Trophoblast cell (in vitro differentiated cells and primary cell): ENCODE measurements around the gene PIP5K1B.

Experiments used
- DNase-seq, 2 donors: peaks; one replicate each; pipeline ENCODE4 v3.0.0-alpha.2; 2016
- H2AFZ ChIP-seq: 2 replicates; pipeline ENCODE4 v1.6.1; 2013; ENCODE audit warnings: low read length, moderate library complexity, mild to moderate bottlenecking; ENCODE audit not compliant: insufficient read depth, poor library complexity
- H2AK5ac ChIP-seq: 2 replicates; pipeline ENCODE4 v1.6.1; 2013; ENCODE audit warnings: mild to moderate bottlenecking, low read length
- H2BK120ac ChIP-seq: 2 replicates; pipeline ENCODE4 v1.6.1; 2013; ENCODE audit warnings: low read length, mild to moderate bottlenecking, moderate library complexity; ENCODE audit not compliant: insufficient read depth, poor library complexity
- H2BK12ac ChIP-seq: 2 replicates; pipeline ENCODE4 v1.6.1; 2013; ENCODE audit warnings: mild to moderate bottlenecking, low read length, moderate library complexity
- H2BK5ac ChIP-seq: 2 replicates; pipeline ENCODE4 v1.6.1; 2013; ENCODE audit warnings: low read length, low read depth, moderate library complexity, mild to moderate bottlenecking; ENCODE audit not compliant: poor library complexity
- H3K14ac ChIP-seq: 2 replicates; pipeline ENCODE4 v1.6.1; 2013; ENCODE audit warnings: mild to moderate bottlenecking, low read length
- H3K18ac ChIP-seq: 2 replicates; pipeline ENCODE4 v1.6.1; 2013; ENCODE audit warnings: mild to moderate bottlenecking, low read length
- H3K23ac ChIP-seq: 2 replicates; pipeline ENCODE4 v1.6.1; 2013; ENCODE audit warnings: low read length
- H3K27ac ChIP-seq: 2 replicates; pipeline ENCODE4 v1.5.1; 2013; ENCODE audit warnings: low read depth, mild to moderate bottlenecking, inconsistent platforms, low read length, moderate library complexity
- H3K27me3 ChIP-seq: 2 replicates; pipeline ENCODE4 v1.6.1; 2013; ENCODE audit warnings: inconsistent platforms, mild to moderate bottlenecking, low read length, moderate library complexity; ENCODE audit not compliant: insufficient read depth
- H3K36me3 ChIP-seq, 2 experiments: 1 replicate in 1 of 2; 2 replicates in 1 of 2; pipeline ENCODE4 v1.6.1; 2013; ENCODE audit warnings: low read length in 2 of 2, mild to moderate bottlenecking in 2 of 2, moderate library complexity in 1 of 2; ENCODE audit not compliant: insufficient read depth in 2 of 2, control insufficient read depth in 1 of 2
- H3K4ac ChIP-seq: 2 replicates; pipeline ENCODE4 v1.6.1; 2013; ENCODE audit warnings: low read depth, mild to moderate bottlenecking, low read length, moderate library complexity
- H3K4me1 ChIP-seq, 2 experiments: 1 replicate in 1 of 2; 2 replicates in 1 of 2; pipeline ENCODE4 v1.6.1; 2013; ENCODE audit warnings: low read length in 2 of 2, mild to moderate bottlenecking in 2 of 2, moderate library complexity in 1 of 2; ENCODE audit not compliant: insufficient read depth in 2 of 2, control insufficient read depth in 1 of 2
- H3K4me2 ChIP-seq: 2 replicates; pipeline ENCODE4 v1.6.1; 2013; ENCODE audit warnings: inconsistent platforms, mild to moderate bottlenecking, low read length, moderate library complexity
- H3K4me3 ChIP-seq: 2 replicates; pipeline ENCODE4 v1.5.1; 2013; ENCODE audit warnings: mild to moderate bottlenecking, low read depth, low read length, inconsistent platforms
- H3K79me1 ChIP-seq: one replicate; pipeline ENCODE4 v1.6.1; 2013; ENCODE audit warnings: low read length
- H3K79me2 ChIP-seq: 2 replicates; pipeline ENCODE4 v1.6.1; 2013; ENCODE audit warnings: low read length, mild to moderate bottlenecking; ENCODE audit not compliant: control insufficient read depth, insufficient read depth, poor library complexity
- H3K9ac ChIP-seq: 2 replicates; pipeline ENCODE4 v1.6.1; 2013; ENCODE audit warnings: mild to moderate bottlenecking, low read length
- H3K9me3 ChIP-seq: 2 replicates; pipeline ENCODE4 v1.6.1; 2013; ENCODE audit warnings: low read depth, mild to moderate bottlenecking, control low read depth, inconsistent platforms, low read length; ENCODE audit not compliant: insufficient read depth
- H4K12ac ChIP-seq: 2 replicates; pipeline ENCODE4 v1.6.1; 2013; ENCODE audit warnings: low read depth, mild to moderate bottlenecking, low read length, moderate library complexity
- H4K8ac ChIP-seq: 2 replicates; pipeline ENCODE4 v1.6.1; 2013; ENCODE audit warnings: low read depth, mild to moderate bottlenecking, low read length, moderate library complexity
- H4K91ac ChIP-seq: one replicate; pipeline ENCODE4 v1.6.1; 2013; ENCODE audit warnings: low read depth, mild to moderate bottlenecking, low read length, moderate library complexity
- WGBS: extraction: QIAGEN DNeasy Blood & Tissue Kit; methylation state at CpG from one replicate; pipeline ENCODE4 v1.1.7; 2013; ENCODE audit warnings: missing lambda C conversion rate; ENCODE audit not compliant: insufficient read length, insufficient coverage; ENCODE audit errors: extremely low coverage; 5-methylcytosine and 5-hydroxymethylcytosine counted together

Gene PIP5K1B

DNA sequence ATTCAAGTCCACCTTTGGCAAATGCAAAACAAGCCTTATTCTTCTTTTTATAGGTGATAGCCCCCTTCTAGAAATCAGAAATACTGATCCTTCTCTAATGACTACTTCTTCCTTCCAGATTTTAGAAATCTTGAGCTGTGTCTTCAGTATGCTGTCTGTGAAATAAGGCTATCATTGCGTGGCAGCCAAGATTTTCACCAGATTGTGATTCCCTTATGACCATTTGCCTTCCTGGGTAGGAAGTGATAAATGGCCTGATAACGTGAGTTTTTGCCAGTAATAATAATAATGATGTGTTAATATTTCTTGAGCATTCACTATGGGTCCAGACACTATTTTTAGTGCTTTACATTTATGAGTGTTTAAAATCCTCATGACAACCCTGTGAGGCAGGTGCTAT, 80.9 kb downstream of the PIP5K1B start:
- no peak overlapping the region for H2BK12ac ChIP-seq
- no peak overlapping the region for H3K4me3 ChIP-seq
- H3K23ac ChIP-seq = no peak overlapping the region
- H4K91ac ChIP-seq = no peak overlapping the region
- H3K9ac ChIP-seq = no peak overlapping the region
- H3K27ac ChIP-seq = no peak overlapping the region
- no peaks in the 10 kb centered on the region for H3K79me1 ChIP-seq
- no peaks in the 10 kb centered on the region for H3K9me3 ChIP-seq
- no peak overlapping the region for H3K14ac ChIP-seq
- no peaks in the 10 kb centered on the region for H3K27me3 ChIP-seq
- H4K8ac ChIP-seq = no peak overlapping the region
- WGBS = no CpG with 5 or more reads among the region's 2 CpGs
- H3K18ac ChIP-seq = no peak overlapping the region
- no peak overlapping the region for H2BK120ac ChIP-seq
- H4K12ac ChIP-seq = no peak overlapping the region
- H2AFZ ChIP-seq = no peak overlapping the region
- peaks cover 0 to 3% of the 10 kb centered on the region in 2 experiments for H3K4me1 ChIP-seq
- no peaks in the 10 kb centered on the region for H3K79me2 ChIP-seq
- no peak for DNase-seq
- no peak overlapping the region for H2BK5ac ChIP-seq
- H3K4me2 ChIP-seq = no peak overlapping the region
- no peak overlapping the region for H3K4ac ChIP-seq
- H2AK5ac ChIP-seq = no peak overlapping the region
- no peaks in the 10 kb centered on the region for H3K36me3 ChIP-seq

- H4K8ac ChIP-seq = no peak overlapping the region
- H3K4ac ChIP-seq = no peak overlapping the region
- H2BK12ac ChIP-seq = no peak overlapping the region
- H4K91ac ChIP-seq = no peak overlapping the region
- H3K9me3 ChIP-seq = no peaks in the 10 kb centered on the region
- no peak overlapping the region for H3K9ac ChIP-seq
- H2AFZ ChIP-seq = no peak overlapping the region
- no peak overlapping the region for H3K4me2 ChIP-seq
- H2AK5ac ChIP-seq = no peak overlapping the region
- no peak overlapping the region for H4K12ac ChIP-seq
- WGBS = no CpG with 5 or more reads among the region's 3 CpGs
- H2BK120ac ChIP-seq = no peak overlapping the region
- H3K23ac ChIP-seq = no peak overlapping the region
- no peaks in the 10 kb centered on the region for H3K27me3 ChIP-seq
- H2BK5ac ChIP-seq = no peak overlapping the region
- peaks cover 3% of the 10 kb centered on the region for H3K79me1 ChIP-seq
- no peak overlapping the region for H3K18ac ChIP-seq
- no peaks in the 10 kb centered on the region for H3K36me3 ChIP-seq
- H3K14ac ChIP-seq = no peak overlapping the region
- H3K4me1 ChIP-seq = peaks cover 6 to 11% of the 10 kb centered on the region in 2 experiments
- no peak overlapping the region for H3K4me3 ChIP-seq
- DNase-seq = no peak
- no peak overlapping the region for H3K27ac ChIP-seq
- H3K79me2 ChIP-seq = no peaks in the 10 kb centered on the region
These were observed 86.1 kb downstream of the PIP5K1B start for GRCh38 chr9:68791169-68791568.

GRCh38 chr9:68793605-68794343, 88.7 kb downstream of the PIP5K1B start:
- Histone ChIP-seq H2BK12ac (peak overlapping the region; percentile 27), H3K14ac (peak overlapping the region; percentile 4)
- no CpG with 5 or more reads among the region's 6 CpGs for WGBS

GRCh38 chr9:68794898-68795297, 89.9 kb downstream of the PIP5K1B start:
- Histone ChIP-seq H3K18ac (no peak overlapping the region), H4K12ac (no peak overlapping the region), H3K4ac (no peak overlapping the region), H2BK12ac (no peak overlapping the region), H3K4me1 (peaks cover 6 to 11% of the 10 kb centered on the region in 2 experiments), H4K91ac (no peak overlapping the region), H3K27ac (peak overlapping the region; percentile 87), H3K79me2 (no peaks in the 10 kb centered on the region), H4K8ac (no peak overlapping the region), H2AK5ac (no peak overlapping the region), H3K9ac (no peak overlapping the region), H3K4me3 (no peak overlapping the region), H3K27me3 (no peaks in the 10 kb centered on the region), H3K36me3 (no peaks in the 10 kb centered on the region), H3K23ac (no peak overlapping the region), H3K14ac (no peak overlapping the region), H2BK5ac (no peak overlapping the region), H3K4me2 (peak overlapping the region; percentile 47), H3K79me1 (peaks cover 3% of the 10 kb centered on the region), H2AFZ (no peak overlapping the region), H2BK120ac (no peak overlapping the region), H3K9me3 (no peaks in the 10 kb centered on the region)
- WGBS = no CpG with 5 or more reads among the region's 4 CpGs
- DNase-seq = peak; percentile 96 to 99

More at GRCh38 chr9:68793605-68794343, 88.7 kb downstream of the PIP5K1B start:
- H3K4me1 ChIP-seq = peaks cover 6 to 11% of the 10 kb centered on the region in 2 experiments
- H3K9ac ChIP-seq = no peak overlapping the region
- H4K91ac ChIP-seq = peak overlapping the region; percentile 7
- H3K4ac ChIP-seq = no peak overlapping the region
- H3K18ac ChIP-seq = no peak overlapping the region
- no peak overlapping the region for H3K4me3 ChIP-seq
- H3K23ac ChIP-seq = peak overlapping the region; percentile 60
- peak overlapping the region; percentile 2 for H2AK5ac ChIP-seq
- DNase-seq = peak in 1 of 2 donors; percentile 44
- no peak overlapping the region for H4K12ac ChIP-seq
- no peak overlapping the region for H2AFZ ChIP-seq
- H3K27ac ChIP-seq = peak overlapping the region; percentile 36
- peak overlapping the region; percentile 3 for H2BK5ac ChIP-seq
- H3K9me3 ChIP-seq = no peaks in the 10 kb centered on the region
- no peaks in the 10 kb centered on the region for H3K79me2 ChIP-seq
- no peak overlapping the region for H3K4me2 ChIP-seq
- H2BK120ac ChIP-seq = no peak overlapping the region
- peaks cover 3% of the 10 kb centered on the region for H3K79me1 ChIP-seq
- H3K36me3 ChIP-seq = no peaks in the 10 kb centered on the region
- no peaks in the 10 kb centered on the region for H3K27me3 ChIP-seq
- H4K8ac ChIP-seq = peak overlapping the region; percentile 43
